ENCODE measurements around the gene IFT43. TPM values are rescaled to one million over a fixed set of nuclear protein-coding genes. Genes with fewer than 3 reads are reported as not detected.

IFT43 gene
- total RNA-seq, 1 experiment from 2014 or later, result 19.5 TPM

GRCh38 chr14:76063327-76063726, 77.8 kb downstream of the IFT43 start:
- H3K4me1 Mint-ChIP-seq (ENCODE audit: low read depth, unreplicated experiment), result no peaks in the 10 kb centered on the region
- H3K9me3 Mint-ChIP-seq (ENCODE audit: unreplicated experiment), result peaks cover 10% of the 10 kb centered on the region
- no peaks in the 10 kb centered on the region for H3K36me3 Mint-ChIP-seq (ENCODE audit: insufficient read depth, unreplicated experiment)
- H3K27ac Mint-ChIP-seq (ENCODE audit: unreplicated experiment), result no peak overlapping the region
- intact Hi-C loops (cut with micrococcal nuclease; ENCODE audit: unreplicated experiment), result no loop called here
- DNase-seq, result no peak
- BruUV-seq (replicated peaks), result no TSS peak
- Histone ChIP-seq H3K27me3 (replicated peaks; ENCODE audit: control insufficient read depth, insufficient read depth, low read length) (no peaks in the 10 kb centered on the region), H3K36me3 (ENCODE audit: control insufficient read depth, insufficient read depth, low read length) (no peaks in the 10 kb centered on the region), H3K4me3 (ENCODE audit: low read depth, low read length) (no peak overlapping the region), H3K4me1 (no peaks in the 10 kb centered on the region), H3K9me3 (no peaks in the 10 kb centered on the region)
- TF ChIP-seq CTCF (IDR thresholded peaks at IDR 0.05; ENCODE audit: insufficient read depth in 1 of 2, low read depth in 1 of 2, low read length in 1 of 2, severe bottlenecking in 1 of 2, unreplicated experiment in 1 of 2), result no peak
- ChIA-PET CTCF (no interaction called here), POLR2A (no interaction called here)
- H3K27me3 Mint-ChIP-seq (ENCODE audit: insufficient read depth, unreplicated experiment), result no peaks in the 10 kb centered on the region
- H3K4me3 Mint-ChIP-seq (ENCODE audit: unreplicated experiment), result no peak overlapping the region

- Mint-ChIP-seq H3K4me3 (ENCODE audit: unreplicated experiment) (no peak overlapping the region), H3K4me1 (ENCODE audit: low read depth, unreplicated experiment) (no peaks in the 10 kb centered on the region), H3K27ac (ENCODE audit: unreplicated experiment) (no peak overlapping the region), H3K27me3 (ENCODE audit: insufficient read depth, unreplicated experiment) (no peaks in the 10 kb centered on the region), H3K36me3 (ENCODE audit: insufficient read depth, unreplicated experiment) (no peaks in the 10 kb centered on the region), H3K9me3 (ENCODE audit: unreplicated experiment) (peaks cover 10% of the 10 kb centered on the region)
- H3K36me3 ChIP-seq (ENCODE audit: control insufficient read depth, insufficient read depth, low read length), result no peaks in the 10 kb centered on the region
- POLR2A ChIA-PET, result no interaction called here
- H3K27me3 ChIP-seq (replicated peaks; ENCODE audit: control insufficient read depth, insufficient read depth, low read length), result no peaks in the 10 kb centered on the region
- no TSS peak for BruUV-seq (replicated peaks)
- intact Hi-C loops (cut with micrococcal nuclease; ENCODE audit: unreplicated experiment), result no loop called here
- TF ChIP-seq CTCF (IDR thresholded peaks at IDR 0.05; ENCODE audit: insufficient read depth in 1 of 2, low read depth in 1 of 2, low read length in 1 of 2, severe bottlenecking in 1 of 2, unreplicated experiment in 1 of 2), result no peak
- no peak overlapping the region for H3K4me3 ChIP-seq (ENCODE audit: low read depth, low read length)
- H3K4me1 ChIP-seq, result no peaks in the 10 kb centered on the region
- H3K9me3 ChIP-seq, result no peaks in the 10 kb centered on the region
- no peak for DNase-seq
- CTCF ChIA-PET, result no interaction called here
These were observed 80.0 kb downstream of the IFT43 start for GRCh38 chr14:76065519-76065918.

- Histone ChIP-seq H3K36me3 (ENCODE audit: control insufficient read depth, insufficient read depth, low read length) (no peaks in the 10 kb centered on the region), H3K27me3 (replicated peaks; ENCODE audit: control insufficient read depth, insufficient read depth, low read length) (no peaks in the 10 kb centered on the region), H3K9me3 (no peaks in the 10 kb centered on the region), H3K4me1 (no peaks in the 10 kb centered on the region), H3K4me3 (ENCODE audit: low read depth, low read length) (no peak overlapping the region)
- CTCF ChIA-PET, result no interaction called here
- no peaks in the 10 kb centered on the region for H3K4me1 Mint-ChIP-seq (ENCODE audit: low read depth, unreplicated experiment)
- intact Hi-C loops (cut with micrococcal nuclease; ENCODE audit: unreplicated experiment), result no loop called here
- no peaks in the 10 kb centered on the region for H3K36me3 Mint-ChIP-seq (ENCODE audit: insufficient read depth, unreplicated experiment)
- POLR2A ChIA-PET, result no interaction called here
- BruUV-seq (replicated peaks), result no TSS peak
- H3K27ac Mint-ChIP-seq (ENCODE audit: unreplicated experiment), result no peak overlapping the region
- no peaks in the 10 kb centered on the region for H3K27me3 Mint-ChIP-seq (ENCODE audit: insufficient read depth, unreplicated experiment)
- no peak overlapping the region for H3K4me3 Mint-ChIP-seq (ENCODE audit: unreplicated experiment)
- no peak for TF ChIP-seq CTCF (IDR thresholded peaks at IDR 0.05; ENCODE audit: insufficient read depth in 1 of 2, low read depth in 1 of 2, low read length in 1 of 2, severe bottlenecking in 1 of 2, unreplicated experiment in 1 of 2)
- DNase-seq, result no peak
- peaks cover 10% of the 10 kb centered on the region for H3K9me3 Mint-ChIP-seq (ENCODE audit: unreplicated experiment)
These were observed 82.0 kb downstream of the IFT43 start for GRCh38 chr14:76067536-76067935.
